ENCODE data around the gene ICAM4.

Gene ICAM4

DNA sequence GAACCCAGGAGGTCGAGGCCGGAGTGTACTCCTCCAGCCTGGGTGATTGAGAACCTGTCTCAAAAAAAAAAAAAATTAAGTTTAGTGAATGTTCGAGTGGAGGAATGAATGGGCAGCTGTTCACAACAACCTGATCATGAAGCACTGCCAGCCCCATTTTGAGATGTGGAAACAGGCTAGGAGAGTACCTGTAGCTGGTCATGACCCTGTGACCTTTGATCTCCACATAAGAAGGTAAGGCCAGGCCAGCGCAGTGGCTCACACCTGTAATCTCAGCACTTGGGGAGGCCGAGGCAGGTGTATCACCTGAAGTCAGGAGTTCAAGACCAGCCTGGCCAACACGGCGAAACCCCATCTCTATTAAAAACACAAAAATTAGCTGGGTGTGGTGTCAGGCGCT, 39.0 kb downstream of the ICAM4 start:
- DNase-seq (ENCODE audit: low read depth in 1 of 2, low spot score in 1 of 2) = no peak

DNA sequence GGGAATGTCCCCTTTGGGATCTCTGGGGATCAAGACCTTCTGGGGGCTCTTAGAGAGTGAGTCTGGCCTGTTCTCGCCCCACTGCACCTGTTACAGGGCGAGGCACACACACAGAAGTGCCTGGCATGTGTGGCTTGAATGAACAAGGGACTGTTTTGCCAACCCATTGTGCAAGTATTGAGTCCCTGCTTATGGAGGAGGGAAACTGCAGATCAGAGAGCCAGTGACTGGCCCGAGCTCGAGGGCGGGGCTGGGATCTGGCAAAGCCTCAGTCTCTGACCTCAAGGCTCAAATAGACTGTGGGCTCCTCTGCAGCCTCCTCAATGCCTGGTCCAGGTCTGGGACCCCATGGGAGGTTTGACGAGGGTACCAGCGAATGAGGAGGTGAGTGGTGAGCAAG, 41.0 kb downstream of the ICAM4 start:
- H3K4me3 ChIP-seq (replicated peaks; ENCODE audit: insufficient read depth, low read length) = no peak overlapping the region
- no peak for DNase-seq (ENCODE audit: low read depth in 1 of 2, low spot score in 1 of 2)
- H3K27ac ChIP-seq (replicated peaks) = no peak overlapping the region
- no peak for TF ChIP-seq SPI1 (IDR thresholded peaks at IDR 0.05; ENCODE audit: borderline replicate concordance, low read depth)
- TF ChIP-seq, protein P1, sequence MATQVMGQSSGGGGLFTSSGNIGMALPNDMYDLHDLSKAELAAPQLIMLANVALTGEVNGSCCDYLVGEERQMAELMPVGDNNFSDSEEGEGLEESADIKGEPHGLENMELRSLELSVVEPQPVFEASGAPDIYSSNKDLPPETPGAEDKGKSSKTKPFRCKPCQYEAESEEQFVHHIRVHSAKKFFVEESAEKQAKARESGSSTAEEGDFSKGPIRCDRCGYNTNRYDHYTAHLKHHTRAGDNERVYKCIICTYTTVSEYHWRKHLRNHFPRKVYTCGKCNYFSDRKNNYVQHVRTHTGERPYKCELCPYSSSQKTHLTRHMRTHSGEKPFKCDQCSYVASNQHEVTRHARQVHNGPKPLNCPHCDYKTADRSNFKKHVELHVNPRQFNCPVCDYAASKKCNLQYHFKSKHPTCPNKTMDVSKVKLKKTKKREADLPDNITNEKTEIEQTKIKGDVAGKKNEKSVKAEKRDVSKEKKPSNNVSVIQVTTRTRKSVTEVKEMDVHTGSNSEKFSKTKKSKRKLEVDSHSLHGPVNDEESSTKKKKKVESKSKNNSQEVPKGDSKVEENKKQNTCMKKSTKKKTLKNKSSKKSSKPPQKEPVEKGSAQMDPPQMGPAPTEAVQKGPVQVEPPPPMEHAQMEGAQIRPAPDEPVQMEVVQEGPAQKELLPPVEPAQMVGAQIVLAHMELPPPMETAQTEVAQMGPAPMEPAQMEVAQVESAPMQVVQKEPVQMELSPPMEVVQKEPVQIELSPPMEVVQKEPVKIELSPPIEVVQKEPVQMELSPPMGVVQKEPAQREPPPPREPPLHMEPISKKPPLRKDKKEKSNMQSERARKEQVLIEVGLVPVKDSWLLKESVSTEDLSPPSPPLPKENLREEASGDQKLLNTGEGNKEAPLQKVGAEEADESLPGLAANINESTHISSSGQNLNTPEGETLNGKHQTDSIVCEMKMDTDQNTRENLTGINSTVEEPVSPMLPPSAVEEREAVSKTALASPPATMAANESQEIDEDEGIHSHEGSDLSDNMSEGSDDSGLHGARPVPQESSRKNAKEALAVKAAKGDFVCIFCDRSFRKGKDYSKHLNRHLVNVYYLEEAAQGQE (IDR thresholded peaks at IDR 0.05; ENCODE audit: insufficient replicate concordance, low read depth) = no peak
- TF ChIP-seq, protein P2, sequence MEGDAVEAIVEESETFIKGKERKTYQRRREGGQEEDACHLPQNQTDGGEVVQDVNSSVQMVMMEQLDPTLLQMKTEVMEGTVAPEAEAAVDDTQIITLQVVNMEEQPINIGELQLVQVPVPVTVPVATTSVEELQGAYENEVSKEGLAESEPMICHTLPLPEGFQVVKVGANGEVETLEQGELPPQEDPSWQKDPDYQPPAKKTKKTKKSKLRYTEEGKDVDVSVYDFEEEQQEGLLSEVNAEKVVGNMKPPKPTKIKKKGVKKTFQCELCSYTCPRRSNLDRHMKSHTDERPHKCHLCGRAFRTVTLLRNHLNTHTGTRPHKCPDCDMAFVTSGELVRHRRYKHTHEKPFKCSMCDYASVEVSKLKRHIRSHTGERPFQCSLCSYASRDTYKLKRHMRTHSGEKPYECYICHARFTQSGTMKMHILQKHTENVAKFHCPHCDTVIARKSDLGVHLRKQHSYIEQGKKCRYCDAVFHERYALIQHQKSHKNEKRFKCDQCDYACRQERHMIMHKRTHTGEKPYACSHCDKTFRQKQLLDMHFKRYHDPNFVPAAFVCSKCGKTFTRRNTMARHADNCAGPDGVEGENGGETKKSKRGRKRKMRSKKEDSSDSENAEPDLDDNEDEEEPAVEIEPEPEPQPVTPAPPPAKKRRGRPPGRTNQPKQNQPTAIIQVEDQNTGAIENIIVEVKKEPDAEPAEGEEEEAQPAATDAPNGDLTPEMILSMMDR (IDR thresholded peaks at IDR 0.05; ENCODE audit: insufficient read depth, low read length) = no peak
- no peak for TF ChIP-seq GABPA (IDR thresholded peaks at IDR 0.05; ENCODE audit: low read depth)
- no peak for TF ChIP-seq POLR2AphosphoS5 (IDR thresholded peaks at IDR 0.05; ENCODE audit: low read depth)
- H3K27me3 ChIP-seq (ENCODE audit: insufficient read depth, poor library complexity, severe bottlenecking) = no peaks in the 10 kb centered on the region

More for the DNA sequence above, 39.0 kb downstream of the ICAM4 start:
- H3K4me3 ChIP-seq (replicated peaks; ENCODE audit: insufficient read depth, low read length) = no peak overlapping the region
- TF ChIP-seq, protein P1 (IDR thresholded peaks at IDR 0.05; ENCODE audit: insufficient replicate concordance, low read depth) = no peak
- TF ChIP-seq SPI1 (IDR thresholded peaks at IDR 0.05; ENCODE audit: borderline replicate concordance, low read depth) = no peak
- TF ChIP-seq, protein P2 (IDR thresholded peaks at IDR 0.05; ENCODE audit: insufficient read depth, low read length) = no peak
- TF ChIP-seq POLR2AphosphoS5 (IDR thresholded peaks at IDR 0.05; ENCODE audit: low read depth) = no peak
- no peak for TF ChIP-seq GABPA (IDR thresholded peaks at IDR 0.05; ENCODE audit: low read depth)
- no peak overlapping the region for H3K27ac ChIP-seq (replicated peaks)
- H3K27me3 ChIP-seq (ENCODE audit: insufficient read depth, poor library complexity, severe bottlenecking) = no peaks in the 10 kb centered on the region

DNA sequence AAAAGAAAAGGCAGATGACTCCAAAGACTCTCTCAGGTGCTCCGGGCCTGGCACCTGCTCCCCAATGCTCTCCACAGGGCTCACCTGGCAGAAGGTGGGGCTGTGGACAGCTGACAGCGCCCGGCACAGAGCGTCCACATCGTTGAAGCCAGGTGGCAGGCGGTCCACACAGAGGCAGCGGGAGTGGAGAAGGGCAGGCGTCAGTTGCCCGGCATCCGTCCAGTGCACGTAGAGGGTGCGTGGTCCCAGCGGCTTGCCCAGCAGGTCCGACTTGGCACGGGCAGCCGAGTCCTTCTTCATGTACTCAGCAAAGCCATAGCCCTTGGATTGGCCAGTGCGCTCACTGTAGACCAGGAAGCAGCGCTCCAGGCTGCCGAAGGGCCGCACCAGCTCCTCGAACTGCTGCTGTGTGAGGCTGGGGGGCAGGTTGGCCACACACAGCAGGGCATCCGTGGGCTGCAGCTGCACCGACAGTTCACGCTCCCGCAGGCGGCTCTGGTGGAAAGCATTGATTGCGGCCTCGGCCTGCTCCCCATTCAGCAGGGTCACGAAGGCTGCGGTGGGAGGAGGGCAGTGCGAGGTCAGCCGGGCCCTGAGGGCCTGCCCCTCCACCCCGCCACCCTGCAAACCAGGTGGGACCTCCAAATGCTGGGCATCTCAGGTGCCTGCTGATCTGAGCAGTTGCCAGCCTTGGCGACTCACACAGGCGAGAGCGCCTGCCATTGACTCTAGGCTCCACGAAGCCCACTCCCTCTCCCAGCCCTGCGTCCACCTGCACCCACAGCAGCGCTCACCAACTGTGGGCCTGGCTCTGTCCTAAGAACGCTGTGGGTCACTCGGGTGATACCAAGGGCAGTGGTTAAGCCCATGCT, 42.0 kb downstream of the ICAM4 start:
- H3K27me3 ChIP-seq (ENCODE audit: insufficient read depth, poor library complexity, severe bottlenecking) = no peaks in the 10 kb centered on the region
- no peak for DNase-seq (ENCODE audit: low read depth in 1 of 2, low spot score in 1 of 2)
- TF ChIP-seq, protein P1 (IDR thresholded peaks at IDR 0.05; ENCODE audit: insufficient replicate concordance, low read depth) = no peak
- TF ChIP-seq, protein P2 (IDR thresholded peaks at IDR 0.05; ENCODE audit: insufficient read depth, low read length) = no peak

More for the DNA sequence above, 42.0 kb downstream of the ICAM4 start:
- Histone ChIP-seq H3K4me3 (replicated peaks; ENCODE audit: insufficient read depth, low read length) (no peak overlapping the region), H3K27ac (replicated peaks) (no peak overlapping the region)
